Smooth muscle cell (in vitro differentiated cells): ENCODE results near the gene AUP1. TPM values are rescaled to one million over a fixed set of nuclear protein-coding genes. Genes with fewer than 3 reads are reported as not detected.

Experiments
- DNase-seq: peaks from one replicate; lab custom pipeline; 2025; ENCODE audit not compliant: unreplicated experiment; lab: John Stamatoyannopoulos, UW
- H2AFZ ChIP-seq: fragments of 200-600 bp; sonication (generic); 2 replicates; pipeline ENCODE4 v1.6.0; 2016; ENCODE audit warnings: antibody characterized with exemption, low read depth, mild to moderate bottlenecking
- H3F3A ChIP-seq: fragments of 200-600 bp; sonication (generic); 2 replicates; pipeline ENCODE4 v1.6.0; 2017; ENCODE audit warnings: antibody characterized with exemption, low read depth
- H3K27ac ChIP-seq: fragments of 200-600 bp; sonication (generic); 2 replicates; pipeline ENCODE4 v1.5.1; 2016; ENCODE audit warnings: low read depth, mild to moderate bottlenecking
- H3K27me3 ChIP-seq: fragments of 200-600 bp; sonication (generic); 2 replicates; pipeline ENCODE4 v1.6.1; 2016; ENCODE audit warnings: low read depth, mild to moderate bottlenecking
- H3K36me3 ChIP-seq: fragments of 200-600 bp; sonication (generic); 2 replicates; pipeline ENCODE4 v1.5.1; 2016; ENCODE audit warnings: low read depth
- H3K4me1 ChIP-seq: fragments of 200-600 bp; sonication (generic); 2 replicates; pipeline ENCODE4 v1.5.1; 2016; ENCODE audit warnings: low read depth
- H3K4me2 ChIP-seq: fragments of 200-600 bp; sonication (generic); 2 replicates; pipeline ENCODE4 v1.6.0; 2016; ENCODE audit warnings: mild to moderate bottlenecking
- H3K4me3 ChIP-seq: fragments of 200-600 bp; sonication (generic); 2 replicates; pipeline ENCODE4 v1.5.1; 2016; ENCODE audit warnings: mild to moderate bottlenecking
- H3K79me2 ChIP-seq: fragments of 200-600 bp; sonication (generic); 2 replicates; pipeline ENCODE4 v1.6.0; 2016; ENCODE audit warnings: low read depth, mild to moderate bottlenecking
- H3K9ac ChIP-seq: fragments of 200-600 bp; sonication (generic); 2 replicates; pipeline ENCODE4 v1.6.0; 2016; ENCODE audit warnings: low read depth
- H3K9me3 ChIP-seq: fragments of 200-600 bp; sonication (generic); replicated peaks from 2 replicates; pipeline ENCODE4 v1.5.1; 2016; ENCODE audit warnings: low read depth
- H4K20me1 ChIP-seq: fragments of 200-600 bp; sonication (generic); 2 replicates; pipeline ENCODE4 v1.6.0; 2016; ENCODE audit warnings: low read depth
- WGBS: methylation state at CpG from one replicate; pipeline ENCODE4 v1.1.7; 2016; ENCODE audit warnings: low lambda C conversion rate; 5-methylcytosine and 5-hydroxymethylcytosine counted together
- polyA plus RNA-seq: library from polyadenylated mRNA; unstranded; fragments of >200 nt; fragmentation: Nextera tagmentation; extraction: Ambion mirVana; gene quantifications from 2 replicates; pipeline ENCODE4 v1.2.1, GENCODE V29; 2016
- total RNA-seq: library from RNA; depleted of rRNA; stranded (reverse); fragments of >200 nt; gene quantifications from 2 replicates; pipeline ENCODE4 v1.2.3, GENCODE V29; 2014
- TF ChIP-seq, protein P1 (sequence below): fragments of 200-600 bp; sonication (generic); IDR thresholded peaks from 2 replicates; pipeline ENCODE4 v1.5.1; 2017; ENCODE audit warnings: borderline replicate concordance, mild to moderate bottlenecking, antibody characterized with exemption; ENCODE audit not compliant: insufficient read depth, poor library complexity, severe bottlenecking

AUP1 gene
- total and polyA plus RNA-seq, 2 experiments from 2014 or later, result 104 to 138 TPM

- H3K27me3 ChIP-seq, result peaks cover 21% of the 10 kb centered on the region
- no peaks in the 10 kb centered on the region for H3K9me3 ChIP-seq
- peak overlapping the region; percentile 61 for H3K4me3 ChIP-seq
- H3K4me2 ChIP-seq, result peak overlapping the region; percentile 94
- no peak for DNase-seq
- H3K9ac ChIP-seq, result no peak overlapping the region
- peak overlapping the region; percentile 47 for H3K27ac ChIP-seq
- peaks cover 22% of the 10 kb centered on the region for H3K79me2 ChIP-seq
- H3K36me3 ChIP-seq, result no peaks in the 10 kb centered on the region
- H4K20me1 ChIP-seq, result peaks cover 4% of the 10 kb centered on the region
- H3K4me1 ChIP-seq, result peaks cover 21% of the 10 kb centered on the region
- H3F3A ChIP-seq, result peaks cover 10% of the 10 kb centered on the region
- TF ChIP-seq, protein P1, sequence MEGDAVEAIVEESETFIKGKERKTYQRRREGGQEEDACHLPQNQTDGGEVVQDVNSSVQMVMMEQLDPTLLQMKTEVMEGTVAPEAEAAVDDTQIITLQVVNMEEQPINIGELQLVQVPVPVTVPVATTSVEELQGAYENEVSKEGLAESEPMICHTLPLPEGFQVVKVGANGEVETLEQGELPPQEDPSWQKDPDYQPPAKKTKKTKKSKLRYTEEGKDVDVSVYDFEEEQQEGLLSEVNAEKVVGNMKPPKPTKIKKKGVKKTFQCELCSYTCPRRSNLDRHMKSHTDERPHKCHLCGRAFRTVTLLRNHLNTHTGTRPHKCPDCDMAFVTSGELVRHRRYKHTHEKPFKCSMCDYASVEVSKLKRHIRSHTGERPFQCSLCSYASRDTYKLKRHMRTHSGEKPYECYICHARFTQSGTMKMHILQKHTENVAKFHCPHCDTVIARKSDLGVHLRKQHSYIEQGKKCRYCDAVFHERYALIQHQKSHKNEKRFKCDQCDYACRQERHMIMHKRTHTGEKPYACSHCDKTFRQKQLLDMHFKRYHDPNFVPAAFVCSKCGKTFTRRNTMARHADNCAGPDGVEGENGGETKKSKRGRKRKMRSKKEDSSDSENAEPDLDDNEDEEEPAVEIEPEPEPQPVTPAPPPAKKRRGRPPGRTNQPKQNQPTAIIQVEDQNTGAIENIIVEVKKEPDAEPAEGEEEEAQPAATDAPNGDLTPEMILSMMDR, result no peak
- 94% methylated on average over 3 of the region's 3 CpGs for WGBS
- H2AFZ ChIP-seq, result no peak overlapping the region
These were observed 24.9 kb downstream of the AUP1 start for GRCh38 chr2:74504591-74504990.

DNA sequence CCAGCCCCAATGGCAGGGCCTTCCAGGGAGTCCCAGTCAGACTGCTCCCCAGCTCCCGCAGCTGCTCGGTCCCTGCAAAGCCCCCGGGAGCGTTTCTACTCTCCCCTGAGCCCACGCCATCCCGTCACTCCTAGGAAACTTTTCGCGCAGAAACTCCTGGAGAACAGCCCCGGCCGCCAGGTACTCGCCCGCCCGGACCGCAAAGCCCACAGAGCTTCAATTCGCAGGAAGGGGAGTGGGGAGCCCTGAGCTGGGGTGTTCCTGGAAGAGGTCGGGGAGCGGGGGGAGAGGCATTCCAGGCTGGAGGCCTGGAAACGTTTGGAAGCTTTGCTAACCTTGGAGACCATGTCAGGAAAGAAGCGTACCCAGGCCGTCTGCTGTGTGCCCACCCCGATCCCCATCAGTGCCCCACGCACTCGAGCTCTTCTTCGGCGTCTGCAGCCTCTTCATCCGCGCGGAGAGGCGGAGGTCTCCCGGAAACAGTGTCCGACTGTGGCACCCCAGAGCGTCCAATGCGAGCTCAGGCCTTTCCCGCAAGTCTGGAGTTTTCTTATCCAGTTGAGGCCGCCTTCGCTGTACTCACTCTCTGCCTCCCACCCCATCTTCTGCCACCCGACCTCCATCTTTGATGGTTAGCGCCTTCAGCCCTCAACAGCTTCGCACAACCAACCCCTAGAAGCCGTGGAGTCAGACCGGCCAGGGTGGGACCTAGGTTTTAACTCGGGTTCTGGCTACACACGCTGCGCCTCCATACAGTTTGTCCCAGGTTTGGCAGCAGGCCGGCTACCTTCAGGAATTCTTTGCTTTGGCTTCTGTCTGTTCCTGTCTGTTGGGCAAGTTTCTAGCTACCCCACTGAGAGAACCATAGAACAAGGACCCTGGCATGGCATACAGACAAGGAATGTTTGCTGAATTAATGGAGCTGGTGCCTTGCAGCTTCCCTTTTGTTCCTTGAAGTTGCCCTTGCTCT, 25.7 kb downstream of the AUP1 start:
- H3K4me1 ChIP-seq, result peaks cover 29% of the 10 kb centered on the region

GRCh38 chr2:74502720-74503505, 26.6 kb downstream of the AUP1 start:
- Histone ChIP-seq H3K9ac (peak overlapping the region; percentile 36), H3K4me3 (peak overlapping the region; percentile 61), H3K79me2 (peaks cover 22% of the 10 kb centered on the region), H3K4me1 (peaks cover 34% of the 10 kb centered on the region), H3K27me3 (peaks cover 37% of the 10 kb centered on the region), H2AFZ (peak overlapping the region; percentile 82), H3K4me2 (peak overlapping the region; percentile 94), H3K36me3 (no peaks in the 10 kb centered on the region), H4K20me1 (peaks cover 4% of the 10 kb centered on the region), H3K27ac (peak overlapping the region; percentile 47), H3K9me3 (no peaks in the 10 kb centered on the region), H3F3A (peaks cover 5% of the 10 kb centered on the region)
- WGBS, result 2% methylated on average over 65 of the region's 67 CpGs
- DNase-seq, result peak; percentile 43
- TF ChIP-seq, protein P1, result no peak

More for the DNA sequence above, 25.7 kb downstream of the AUP1 start:
- TF ChIP-seq, protein P1, result no peak
- no peak overlapping the region for H2AFZ ChIP-seq
- peaks cover 28% of the 10 kb centered on the region for H3K27me3 ChIP-seq
- peaks cover 22% of the 10 kb centered on the region for H3K79me2 ChIP-seq
- no peaks in the 10 kb centered on the region for H3K9me3 ChIP-seq
- WGBS, result 44% methylated on average over 45 of the region's 45 CpGs
- H3K4me3 ChIP-seq, result peak overlapping the region; percentile 61
- peak overlapping the region; percentile 36 for H3K9ac ChIP-seq
- H3F3A ChIP-seq, result peaks cover 5% of the 10 kb centered on the region
- H3K27ac ChIP-seq, result peak overlapping the region; percentile 47
- no peaks in the 10 kb centered on the region for H3K36me3 ChIP-seq
- no peak for DNase-seq
- peaks cover 4% of the 10 kb centered on the region for H4K20me1 ChIP-seq
- H3K4me2 ChIP-seq, result peak overlapping the region; percentile 94
